Bronchial epithelial cell (primary cell): ENCODE measurements around the gene USPL1. TPM values are rescaled to one million over a fixed set of nuclear protein-coding genes. Genes with fewer than 3 reads are reported as not detected.

Experiments
- DNase-seq: peaks from one replicate; pipeline ENCODE4 v3.0.0-alpha.2; 2010; ENCODE audit warnings: low read depth
- FAIRE-seq: peaks from 2 replicates; lab custom pipeline; 2011; peaks lifted over from hg19 to GRCh38; lab: Jason Lieb, UNC
- H3K27me3 ChIP-seq: 2 replicates; pipeline ENCODE4 v1.5.1; 2011; ENCODE audit warnings: low read length; ENCODE audit not compliant: control insufficient read depth, insufficient read depth
- H3K36me3 ChIP-seq: 2 replicates; pipeline ENCODE4 v1.5.1; 2011; ENCODE audit warnings: low read length; ENCODE audit not compliant: control insufficient read depth, insufficient read depth
- H3K4me3 ChIP-seq: 2 replicates; pipeline ENCODE4 v1.5.1; 2011; ENCODE audit warnings: mild to moderate bottlenecking, low read depth, low read length, control low read depth
- CTCF ChIP-seq: IDR thresholded peaks from 2 replicates; pipeline ENCODE4 v1.5.1; 2011; ENCODE audit warnings: mild to moderate bottlenecking, moderate library complexity, low read length, control low read depth, inconsistent platforms; ENCODE audit not compliant: insufficient read depth, severe bottlenecking
- total RNA-seq: library from RNA; depleted of rRNA; stranded (reverse); fragments of >200 nt; gene quantifications from 2 replicates; pipeline ENCODE4 v1.2.1, GENCODE V29; 2014

The USPL1 gene
- total RNA-seq, 1 donor from 2014 or later, result 20.0 TPM

GRCh38 chr13:30664689-30665275 lies 47.1 kb downstream of the USPL1 start:
- Histone ChIP-seq H3K36me3 (no peaks in the 10 kb centered on the region), H3K4me3 (no peak overlapping the region), H3K27me3 (no peaks in the 10 kb centered on the region)
- no peak for TF ChIP-seq CTCF
- DNase-seq (no peak), FAIRE-seq (no peak)

- FAIRE-seq (no peak), DNase-seq (no peak)
- Histone ChIP-seq H3K36me3 (no peaks in the 10 kb centered on the region), H3K4me3 (no peak overlapping the region), H3K27me3 (no peaks in the 10 kb centered on the region)
- no peak for TF ChIP-seq CTCF
Observed at GRCh38 chr13:30665638-30666037, 47.9 kb downstream of the USPL1 start.

- TF ChIP-seq CTCF, result no peak
- Histone ChIP-seq H3K36me3 (no peaks in the 10 kb centered on the region), H3K4me3 (no peak overlapping the region), H3K27me3 (no peaks in the 10 kb centered on the region)
- DNase-seq, result no peak
- FAIRE-seq, result peak; percentile 13
Observed at GRCh38 chr13:30666113-30666512, 48.4 kb downstream of the USPL1 start.

- H3K4me3 ChIP-seq, result no peak overlapping the region
- H3K27me3 ChIP-seq, result no peaks in the 10 kb centered on the region
- no peak for TF ChIP-seq CTCF
- H3K36me3 ChIP-seq, result no peaks in the 10 kb centered on the region
- no peak for DNase-seq
- FAIRE-seq, result no peak
Observed at GRCh38 chr13:30667014-30667413, 49.3 kb downstream of the USPL1 start.

GRCh38 chr13:30668312-30668711 lies 50.6 kb downstream of the USPL1 start:
- Histone ChIP-seq H3K27me3 (no peaks in the 10 kb centered on the region), H3K4me3 (no peak overlapping the region), H3K36me3 (no peaks in the 10 kb centered on the region)
- DNase-seq (no peak), FAIRE-seq (no peak)
- TF ChIP-seq CTCF, result no peak

GRCh38 chr13:30671271-30671815 lies 53.6 kb downstream of the USPL1 start:
- no peak for DNase-seq
- no peak for FAIRE-seq
- H3K36me3 ChIP-seq, result no peaks in the 10 kb centered on the region
- H3K4me3 ChIP-seq, result no peak overlapping the region
- no peaks in the 10 kb centered on the region for H3K27me3 ChIP-seq
- TF ChIP-seq CTCF, result no peak
